Neural crest cell (in vitro differentiated cells): ENCODE results near the gene OSBPL7. TPM values are rescaled to one million over a fixed set of nuclear protein-coding genes. Genes with fewer than 3 reads are reported as not detected.
A peak's percentile ranks its signal among the peaks of the same experiment; 100 is the strongest.

Experiments used
- DNase-seq: peaks from one replicate; pipeline ENCODE4 v3.0.0; 2021; ENCODE audit warnings: low read depth, mixed read lengths, low spot score
- H3K27ac Mint-ChIP-seq: one replicate; pipeline ENCODE4 v1.8.0; 2021; ENCODE audit warnings: mild to moderate bottlenecking, mixed read lengths; ENCODE audit not compliant: unreplicated experiment
- H3K27me3 Mint-ChIP-seq: 2 replicates; pipeline ENCODE4 v1.8.0; 2021; ENCODE audit warnings: low read depth, mild to moderate bottlenecking, mixed read lengths
- H3K36me3 Mint-ChIP-seq: 2 replicates; pipeline ENCODE4 v1.8.0; 2021; ENCODE audit warnings: low read depth, mild to moderate bottlenecking, mixed read lengths
- H3K4me1 Mint-ChIP-seq: 2 replicates; pipeline ENCODE4 v1.8.0; 2021; ENCODE audit warnings: mixed read lengths
- H3K4me3 Mint-ChIP-seq: one replicate; pipeline ENCODE4 v1.8.0; 2021; ENCODE audit warnings: mild to moderate bottlenecking, mixed read lengths
- H3K9me3 Mint-ChIP-seq: 2 replicates; pipeline ENCODE4 v1.8.0; 2021; ENCODE audit warnings: mixed read lengths
- CTCF ChIP-seq: fragments of 200-600 bp; sonication (generic); conservative IDR thresholded peaks from 2 replicates; pipeline ENCODE4 v1.5.0; 2021; ENCODE audit warnings: antibody characterized with exemption, mild to moderate bottlenecking
- total RNA-seq: library from RNA; stranded (reverse); gene quantifications from 2 replicates; pipeline ENCODE4 v1.2.1, GENCODE V29; 2021

The OSBPL7 gene
- total RNA-seq, 1 donor from 2014 or later = 14.3 TPM

- no peak for DNase-seq
- Mint-ChIP-seq H3K9me3 (no peaks in the 10 kb centered on the region), H3K36me3 (peaks cover 9% of the 10 kb centered on the region), H3K4me3 (peak overlapping the region; percentile 64), H3K27ac (no peak overlapping the region), H3K27me3 (peaks cover 3% of the 10 kb centered on the region), H3K4me1 (peaks cover 29% of the 10 kb centered on the region)
- TF ChIP-seq CTCF = no peak
These were observed 8.3 kb upstream of the OSBPL7 start for GRCh38 chr17:47829870-47830269.

- Mint-ChIP-seq H3K4me1 (peaks cover 17% of the 10 kb centered on the region), H3K4me3 (no peak overlapping the region), H3K27ac (no peak overlapping the region), H3K27me3 (no peaks in the 10 kb centered on the region), H3K9me3 (no peaks in the 10 kb centered on the region), H3K36me3 (peaks cover 9% of the 10 kb centered on the region)
- no peak for DNase-seq
- no peak for TF ChIP-seq CTCF
These were observed 1.9 kb upstream of the OSBPL7 start for GRCh38 chr17:47823519-47823918.

- H3K4me3 Mint-ChIP-seq = no peak overlapping the region
- H3K27ac Mint-ChIP-seq = no peak overlapping the region
- TF ChIP-seq CTCF = no peak
These were observed 1.2 kb upstream of the OSBPL7 start for GRCh38 chr17:47822785-47823184.

GRCh38 chr17:47821031-47821423 lies 567 bp downstream of the OSBPL7 start:
- H3K27ac Mint-ChIP-seq = no peak overlapping the region
- DNase-seq = no peak

More at GRCh38 chr17:47822785-47823184, 1.2 kb upstream of the OSBPL7 start:
- DNase-seq = no peak
- H3K9me3 Mint-ChIP-seq = no peaks in the 10 kb centered on the region
- peaks cover 17% of the 10 kb centered on the region for H3K4me1 Mint-ChIP-seq
- H3K27me3 Mint-ChIP-seq = no peaks in the 10 kb centered on the region
- peaks cover 9% of the 10 kb centered on the region for H3K36me3 Mint-ChIP-seq

GRCh38 chr17:47820033-47820789 lies 1.4 kb downstream of the OSBPL7 start:
- Mint-ChIP-seq H3K4me3 (peak overlapping the region; percentile 91), H3K4me1 (peaks cover 17% of the 10 kb centered on the region), H3K27me3 (no peaks in the 10 kb centered on the region), H3K27ac (no peak overlapping the region), H3K9me3 (no peaks in the 10 kb centered on the region), H3K36me3 (no peaks in the 10 kb centered on the region)
- no peak for TF ChIP-seq CTCF
- DNase-seq = no peak

More at GRCh38 chr17:47821031-47821423, 567 bp downstream of the OSBPL7 start:
- no peaks in the 10 kb centered on the region for H3K9me3 Mint-ChIP-seq
- H3K4me1 Mint-ChIP-seq = peaks cover 17% of the 10 kb centered on the region
- no peak for TF ChIP-seq CTCF
- H3K36me3 Mint-ChIP-seq = peaks cover 3% of the 10 kb centered on the region
- H3K27me3 Mint-ChIP-seq = no peaks in the 10 kb centered on the region
- peak overlapping the region; percentile 91 for H3K4me3 Mint-ChIP-seq
